ENCODE measurements around the gene BCL2A1.
"Not testable (repeated sequence)": the region's sequence is repeated elsewhere in the genome, so short reads cannot be mapped to it uniquely, and the experiment has no call there.

BCL2A1 gene

GRCh38 chr15:79970624-79971434 is at the start of gene BCL2A1:
Gene BCL2A1, minus strand, starts transcription at chr15:79971196. Its CDS starts 77 bp downstream, at chr15:79971119.
- DNase-seq, result no peak

GRCh38 chr15:80020731-80021130 is 49.7 kb upstream of the BCL2A1 start:
- DNase-seq, result no peak

GRCh38 chr15:80020149-80020548 is 49.2 kb upstream of the BCL2A1 start:
- not testable (repeated sequence) for DNase-seq

- no peak for DNase-seq
Observed at GRCh38 chr15:80019168-80019745, 48.3 kb upstream of the BCL2A1 start.

GRCh38 chr15:80017139-80017538 is 46.1 kb upstream of the BCL2A1 start:
- DNase-seq, result not testable (repeated sequence)

GRCh38 chr15:80016506-80016905 is 45.5 kb upstream of the BCL2A1 start:
- DNase-seq, result not testable (repeated sequence)

GRCh38 chr15:80015156-80015555 is 44.2 kb upstream of the BCL2A1 start:
- no peak for DNase-seq

GRCh38 chr15:80014186-80014585 is 43.2 kb upstream of the BCL2A1 start:
- DNase-seq, result not testable (repeated sequence)

- no peak for DNase-seq
Observed at GRCh38 chr15:80012060-80012726, 41.2 kb upstream of the BCL2A1 start.

- no peak for DNase-seq
Observed at GRCh38 chr15:80011596-80011995, 40.6 kb upstream of the BCL2A1 start.

- not testable (repeated sequence) for DNase-seq
Observed at GRCh38 chr15:80011041-80011523, 40.1 kb upstream of the BCL2A1 start.

- DNase-seq, result peak; percentile 79
Observed at GRCh38 chr15:80010131-80010673, 39.2 kb upstream of the BCL2A1 start.

- DNase-seq, result no peak
Observed at GRCh38 chr15:80007532-80007931, 36.5 kb upstream of the BCL2A1 start.

- no peak for DNase-seq
Observed at GRCh38 chr15:80006946-80007345, 36.0 kb upstream of the BCL2A1 start.

GRCh38 chr15:80003934-80004472 is 33.0 kb upstream of the BCL2A1 start:
- DNase-seq, result no peak

- DNase-seq, result peak; percentile 13
Observed at GRCh38 chr15:80003171-80003570, 32.2 kb upstream of the BCL2A1 start.

GRCh38 chr15:80002267-80002666 is 31.3 kb upstream of the BCL2A1 start:
- DNase-seq, result no peak

- no peak for DNase-seq
Observed at GRCh38 chr15:79994615-79995014, 23.6 kb upstream of the BCL2A1 start.

- DNase-seq, result no peak
Observed at GRCh38 chr15:79991826-79992225, 20.8 kb upstream of the BCL2A1 start.

GRCh38 chr15:79990997-79991334 is 20.0 kb upstream of the BCL2A1 start:
- DNase-seq, result no peak

- no peak for DNase-seq
Observed at GRCh38 chr15:79990280-79990996, 19.4 kb upstream of the BCL2A1 start.

GRCh38 chr15:79989682-79990081 is 18.7 kb upstream of the BCL2A1 start:
- no peak for DNase-seq

- no peak for DNase-seq
Observed at GRCh38 chr15:79989183-79989582, 18.2 kb upstream of the BCL2A1 start.
